HG03025 (cell line): ENCODE data around the gene DIP2A.
"Not testable (repeated sequence)": the region's sequence is repeated elsewhere in the genome, so short reads cannot be mapped to it uniquely, and the experiment has no call there.

ENCODE experiments used
- ATAC-seq: cut with Tn5 transposase; IDR thresholded peaks from one replicate; pipeline ENCODE4 v1.9.1; 2021; ENCODE audit warnings: mild to moderate bottlenecking, moderate library complexity; ENCODE audit not compliant: unreplicated experiment, low FRiP score

Gene DIP2A

GRCh38 chr21:46579394-46579793 is 120.7 kb downstream of the DIP2A start:
- not testable (repeated sequence) for ATAC-seq

- no peak for ATAC-seq
Observed at GRCh38 chr21:46581780-46582307, 123.2 kb downstream of the DIP2A start.

- no peak for ATAC-seq
Observed at GRCh38 chr21:46585191-46585953, 126.7 kb downstream of the DIP2A start.

- no peak for ATAC-seq
Observed at GRCh38 chr21:46594276-46594675, 135.6 kb downstream of the DIP2A start.

DNA sequence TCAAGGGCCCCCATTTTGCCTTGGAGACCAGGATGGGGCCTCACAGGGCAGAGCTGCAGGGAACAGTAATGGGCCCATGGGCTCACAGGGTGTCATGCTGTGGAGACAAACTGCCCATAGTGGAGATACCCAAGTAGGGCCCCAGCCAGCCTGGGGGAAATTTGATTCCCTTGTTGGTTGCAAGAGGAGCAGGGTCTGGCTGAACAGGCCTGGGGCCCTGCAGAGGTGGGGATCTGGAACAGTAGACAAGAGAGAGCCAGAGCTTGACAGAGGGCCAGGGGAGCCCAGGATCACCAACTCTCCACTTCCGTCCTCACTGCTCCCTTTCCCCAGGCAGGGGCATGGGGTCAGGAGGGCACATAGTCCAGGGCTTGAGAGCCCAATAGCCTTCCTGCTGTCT is 137.5 kb downstream of the DIP2A start:
- ATAC-seq = no peak

- ATAC-seq = no peak
Observed at GRCh38 chr21:46597031-46597430, 138.3 kb downstream of the DIP2A start.

- no peak for ATAC-seq
Observed at GRCh38 chr21:46597896-46598343, 139.2 kb downstream of the DIP2A start.

DNA sequence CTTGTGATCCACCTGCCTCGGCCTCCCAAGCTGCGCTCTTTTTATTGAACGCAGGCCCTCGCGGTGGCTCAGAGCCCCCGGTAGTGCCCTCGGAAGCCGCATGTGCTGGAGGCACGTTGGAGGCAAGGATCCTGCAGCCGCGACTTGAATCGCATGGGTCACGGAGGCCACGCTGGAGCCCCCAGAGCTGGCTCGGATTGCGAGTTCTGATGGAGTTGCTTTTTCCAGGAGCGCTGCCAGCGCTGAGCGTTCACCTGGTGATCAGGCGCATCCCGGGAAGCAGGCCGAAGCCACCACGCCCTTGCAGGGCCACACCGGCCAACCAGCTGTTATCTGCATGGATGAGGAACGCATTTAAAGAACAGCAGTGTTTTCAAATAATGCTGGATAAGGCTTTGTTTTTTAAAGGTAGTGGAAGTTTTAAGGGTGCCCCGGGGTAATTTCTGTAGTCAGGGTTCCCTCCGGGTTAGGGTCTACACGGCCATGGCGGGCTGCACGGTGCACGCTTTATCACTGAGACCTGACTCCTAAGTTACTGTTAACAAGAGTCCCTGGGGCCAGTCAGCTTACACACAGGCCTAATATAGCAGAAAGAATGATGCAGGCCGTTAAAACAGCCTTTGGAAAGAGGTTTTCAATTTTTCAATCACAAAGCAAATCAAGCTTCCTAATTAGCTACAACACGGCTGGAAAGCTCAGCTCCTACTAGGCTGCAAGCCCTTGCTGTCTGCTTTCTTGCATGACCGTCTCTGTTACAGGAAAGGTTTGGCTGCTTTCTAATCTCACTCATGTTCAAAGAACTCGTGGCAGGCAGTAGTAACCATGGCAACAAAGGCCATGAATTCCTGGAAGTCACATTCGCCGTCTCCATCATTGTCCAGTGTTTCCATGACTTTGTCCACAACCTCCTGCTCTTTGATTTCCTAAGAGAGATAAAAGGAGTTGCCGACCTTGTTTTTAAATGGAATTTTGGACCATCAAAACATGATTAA is 140.2 kb downstream of the DIP2A start:
- no peak for ATAC-seq

DNA sequence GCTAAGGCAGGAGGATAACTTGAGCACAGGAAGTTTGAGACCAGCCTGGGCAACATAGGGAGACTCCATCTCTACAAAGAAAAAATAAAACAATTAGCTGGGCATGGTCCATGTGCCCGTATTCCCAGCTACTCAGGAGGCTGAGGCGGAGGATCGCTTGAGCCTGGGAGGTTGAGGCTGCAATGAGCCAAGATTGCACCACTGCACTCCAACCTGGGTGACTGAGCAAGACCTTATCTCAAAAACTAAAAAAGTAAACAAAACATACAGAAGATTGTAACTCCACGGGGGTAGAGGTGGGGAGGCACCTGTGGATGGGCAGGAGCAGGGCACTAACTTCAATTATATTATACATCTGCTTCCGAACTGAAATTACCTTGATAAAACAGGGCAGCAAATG is 141.6 kb downstream of the DIP2A start:
- ATAC-seq = no peak

DNA sequence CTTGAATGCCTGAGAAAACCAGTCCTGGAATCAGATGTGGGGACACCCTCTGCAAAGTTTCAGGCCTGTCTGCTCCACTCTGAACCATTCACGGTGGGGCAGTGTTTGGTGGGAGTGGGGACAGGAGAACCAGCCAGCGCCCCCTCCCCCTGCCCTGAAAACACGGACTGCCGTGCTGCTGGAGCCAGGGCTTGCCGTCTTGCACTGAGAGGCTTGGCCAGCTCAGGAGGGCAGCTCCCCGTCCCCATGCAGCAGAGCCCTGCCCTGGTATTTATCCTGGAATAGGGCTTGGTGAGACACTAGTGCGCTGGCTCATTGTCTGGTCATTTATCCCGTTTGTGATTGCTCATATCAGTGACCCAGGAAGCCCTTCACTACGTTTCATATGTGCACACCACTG is 142.3 kb downstream of the DIP2A start:
- no peak for ATAC-seq

DNA sequence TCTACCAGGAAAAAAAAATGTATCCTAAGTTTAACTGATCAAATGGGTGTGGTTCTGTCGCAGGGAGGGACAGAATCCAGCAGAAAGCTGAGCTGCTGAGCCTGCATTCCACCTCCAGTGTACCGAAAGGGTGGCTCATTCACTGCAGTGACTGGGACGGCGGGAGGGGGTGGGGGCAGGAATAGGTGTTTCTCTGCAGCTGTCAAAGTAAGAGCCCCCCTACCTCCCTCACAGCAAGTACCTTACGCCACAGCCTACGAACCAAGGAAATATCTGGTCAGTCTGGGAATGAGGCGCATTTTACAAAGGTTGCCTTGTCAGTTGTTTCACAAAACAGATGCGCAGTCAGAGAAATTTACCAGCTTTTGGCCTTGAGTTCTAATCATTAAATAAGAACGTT is 144.5 kb downstream of the DIP2A start:
- ATAC-seq = no peak

DNA sequence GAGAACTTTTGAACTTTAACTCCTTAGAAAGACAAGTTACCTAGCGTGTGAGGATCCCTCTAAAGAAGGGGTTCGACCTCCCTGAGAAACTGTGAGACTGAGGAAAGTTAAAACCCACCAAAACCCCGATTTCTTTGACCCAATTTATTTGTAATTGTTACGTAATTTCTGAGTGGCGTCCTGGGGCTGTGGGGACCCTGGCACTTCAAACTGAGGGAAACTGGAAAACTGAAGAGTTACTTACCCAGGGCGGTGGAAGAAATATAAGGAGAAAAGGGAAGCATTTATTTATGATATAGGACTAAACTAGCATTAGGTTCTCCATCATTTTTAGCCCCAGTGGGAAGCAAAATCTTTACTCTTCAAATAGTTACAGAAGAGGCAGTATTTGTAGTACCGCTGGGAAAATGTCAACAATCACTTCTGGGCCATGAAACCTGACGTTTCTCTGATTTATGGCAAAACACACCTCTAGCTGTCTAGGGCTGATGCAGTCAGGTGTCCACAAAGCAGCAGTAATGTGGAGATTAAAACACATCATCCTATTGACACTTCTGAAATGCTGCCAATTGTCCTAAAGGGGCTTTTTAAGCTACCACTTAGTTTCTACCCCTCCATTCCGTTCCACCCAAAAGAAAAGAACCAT is 145.8 kb downstream of the DIP2A start:
- ATAC-seq = no peak

GRCh38 chr21:46604975-46605766 is 146.5 kb downstream of the DIP2A start, which contains the start of gene S100B:
Gene S100B (minus strand): TSS chr21:46605082. CDS start chr21:46602415, 2,667 bp downstream.
- ATAC-seq = no peak

DNA sequence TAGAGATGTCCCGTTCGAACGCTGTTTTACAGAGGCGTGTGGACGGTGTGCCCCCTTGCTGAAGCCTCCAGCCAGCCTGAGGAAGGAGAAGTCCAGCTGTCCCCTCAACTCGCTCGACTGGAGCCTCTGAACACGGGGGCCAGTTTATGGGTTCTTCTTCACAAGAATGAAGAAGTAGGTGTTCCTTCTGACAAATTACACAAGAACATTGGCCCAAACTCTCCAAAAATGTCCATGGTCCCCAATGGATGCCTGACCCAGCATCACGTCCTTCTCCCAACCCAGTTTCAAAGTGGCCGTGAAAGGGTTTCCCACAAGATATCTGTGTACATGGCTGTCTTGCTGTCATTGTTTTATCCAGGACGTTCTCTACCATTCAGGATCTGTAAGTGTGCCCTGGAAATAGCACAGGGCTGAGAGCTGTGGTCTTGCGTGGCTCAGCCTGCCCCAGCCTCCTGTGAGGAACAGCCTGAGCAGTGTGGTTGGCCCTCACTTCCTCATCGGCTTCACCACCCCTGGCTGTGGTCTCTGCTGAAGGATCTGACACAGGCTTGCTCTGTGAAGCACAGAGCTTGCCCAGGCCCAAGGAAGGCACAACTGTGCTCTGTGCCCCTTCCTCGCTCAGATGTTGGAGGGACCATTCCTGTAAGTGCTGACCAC is 147.2 kb downstream of the DIP2A start:
- ATAC-seq = no peak

DNA sequence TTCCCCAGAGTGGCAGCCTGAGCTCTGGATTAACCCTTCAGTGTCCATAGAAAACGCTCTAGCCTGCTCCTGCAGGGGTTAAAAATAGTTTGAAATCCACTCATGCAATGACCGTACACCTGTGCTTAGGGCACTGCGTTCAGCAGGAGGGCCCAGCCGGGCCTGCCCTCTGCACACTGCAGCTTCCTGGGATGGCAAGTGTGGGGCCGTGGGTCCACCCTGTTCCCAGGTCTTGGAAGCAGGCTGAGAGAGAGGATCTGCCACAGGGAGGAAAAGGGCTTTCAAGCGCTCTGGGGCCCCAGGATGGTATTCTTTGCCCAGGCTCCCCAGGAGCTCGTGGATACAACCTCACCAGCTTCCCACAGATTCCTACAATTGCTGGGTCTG is 147.7 kb downstream of the DIP2A start:
- ATAC-seq = no peak

DNA sequence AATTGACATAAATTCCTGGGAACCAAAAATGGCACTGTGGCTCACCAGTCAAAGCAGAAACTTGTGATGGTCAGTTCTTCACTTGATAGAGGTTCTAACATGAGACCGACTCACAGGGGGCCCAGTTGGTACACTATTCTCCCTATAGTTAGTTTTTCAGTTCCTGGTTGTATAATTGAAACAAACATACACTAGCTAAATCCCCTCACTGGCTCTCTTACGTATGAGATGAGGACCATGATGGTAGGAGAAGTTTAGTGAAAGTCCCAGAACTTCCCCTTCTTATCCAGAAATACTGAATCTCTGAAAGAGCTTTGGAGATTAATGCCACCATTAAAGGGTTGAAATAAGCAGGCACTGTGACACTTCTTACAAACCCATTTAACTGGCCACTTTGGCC is 148.9 kb downstream of the DIP2A start:
- ATAC-seq = no peak

DNA sequence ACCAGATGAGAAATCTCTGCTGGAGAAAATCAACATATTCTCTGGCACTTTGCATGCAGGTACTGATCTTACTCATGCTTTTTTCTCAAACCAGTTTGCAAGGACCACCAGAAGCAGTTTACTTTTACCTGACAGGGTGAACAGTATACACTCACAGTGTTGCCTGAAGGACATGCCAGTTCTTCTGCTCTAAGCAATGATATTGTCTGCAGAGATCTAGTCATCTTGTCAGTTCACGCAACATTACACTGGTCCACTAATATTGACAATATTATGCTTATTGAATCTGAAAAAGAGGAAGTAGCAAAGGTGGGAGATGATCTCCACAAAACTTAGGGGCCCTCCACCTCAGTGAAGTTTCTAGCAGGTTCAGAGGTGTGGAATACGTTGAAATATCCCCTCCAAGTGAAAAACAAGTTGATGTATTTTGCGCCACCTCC is 150.0 kb downstream of the DIP2A start:
- ATAC-seq = no peak

DNA sequence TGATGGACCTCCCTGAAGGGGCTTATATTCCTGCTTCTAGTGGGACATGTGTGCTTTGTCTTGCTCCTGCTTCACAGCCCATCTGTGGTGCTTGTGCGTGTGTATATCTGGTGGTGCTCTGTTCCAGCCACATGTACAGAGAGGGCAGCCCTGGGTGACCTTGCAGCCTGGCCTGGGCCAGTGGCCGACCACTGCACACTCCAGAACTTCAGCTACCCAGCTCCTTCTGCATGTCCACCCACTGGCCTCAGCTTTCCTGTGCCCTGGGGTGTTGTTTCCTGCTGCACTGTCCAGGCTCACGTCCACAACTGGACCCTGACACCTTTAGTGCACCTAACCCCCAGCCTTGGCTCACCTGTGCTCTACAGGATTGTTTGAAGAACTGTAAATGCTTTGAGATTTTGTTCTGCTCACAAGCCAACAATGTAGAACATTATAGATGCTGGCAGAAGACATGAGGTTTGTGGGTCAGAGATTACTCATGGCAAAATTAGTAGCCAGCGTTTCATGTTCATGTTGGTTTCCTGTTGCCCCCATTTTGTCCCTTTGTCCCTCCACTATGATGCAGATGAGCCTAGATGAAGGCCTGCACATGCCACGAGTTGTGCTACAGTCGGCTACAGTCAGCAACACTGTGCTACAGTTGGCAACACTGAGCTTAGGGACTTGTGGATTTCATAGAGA is 151.5 kb downstream of the DIP2A start:
- no peak for ATAC-seq

GRCh38 chr21:46613391-46613790 is 154.7 kb downstream of the DIP2A start:
- ATAC-seq = no peak
